Sciatic nerve (tissue), 2 donors: Measurements from ENCODE around the gene CEP72. TPM values are rescaled to one million over a fixed set of nuclear protein-coding genes. Genes with fewer than 3 reads are reported as not detected.
"Not testable (repeated sequence)": the region's sequence is repeated elsewhere in the genome, so short reads cannot be mapped to it uniquely, and the experiment has no call there.

ENCODE experiments used
- ATAC-seq: fragments of 200-7000 bp; cut with Tn5 transposase; one replicate; pipeline ENCODE4 v1.9.1; 2020; ENCODE audit warnings: mild to moderate bottlenecking, moderate library complexity
- DNase-seq: peaks from one replicate; pipeline ENCODE4 v3.0.0-alpha.2; 2020; ENCODE audit warnings: low spot score
- intact Hi-C: fragments of 100-400 bp; cut with DNase I; formaldehyde crosslinking; loops from one replicate; pipeline ENCODE4 v1.14.2; 2022
- total RNA-seq: library from RNA; stranded (reverse); fragmentation: NEBNext Ultra II Directional; extraction: Animal tissue kit (Norgen Biotek cat#: 25700); gene quantifications from one replicate; pipeline ENCODE4 v1.2.1, GENCODE V29; 2021
- donor health status: DM: no; HTN: no; CAD: no.
- donor health status: DM: no; HTN: no; CAD: no.

CEP72 gene
- total RNA-seq, 1 donor from 2014 or later, result 7.5 TPM

- no peak for ATAC-seq
- no peak for DNase-seq
- intact Hi-C loops, result no loop called here
Measured at GRCh38 chr5:579746-580366, 32.3 kb upstream of the CEP72 start.

- intact Hi-C loops, result no loop called here
- DNase-seq (no peak), ATAC-seq (no peak)
Measured at GRCh38 chr5:580436-580835, 31.7 kb upstream of the CEP72 start.

GRCh38 chr5:581266-581665 is 30.9 kb upstream of the CEP72 start:
- intact Hi-C loops, result no loop called here
- DNase-seq (no peak), ATAC-seq (no peak)

- ATAC-seq (no peak), DNase-seq (no peak)
- intact Hi-C loops, result no loop called here
Measured at GRCh38 chr5:581941-582340, 30.2 kb upstream of the CEP72 start.

GRCh38 chr5:582445-582844 is 29.7 kb upstream of the CEP72 start:
- not testable (repeated sequence) for ATAC-seq, DNase-seq

GRCh38 chr5:582936-583635 is 29.1 kb upstream of the CEP72 start:
- intact Hi-C loops, result no loop called here
- DNase-seq, result no peak
- ATAC-seq, result no peak

More at GRCh38 chr5:582445-582844, 29.7 kb upstream of the CEP72 start:
- intact Hi-C loops, result not testable (repeated sequence)

- ATAC-seq, result no peak
- DNase-seq, result no peak
- intact Hi-C loops, result no loop called here
Measured at GRCh38 chr5:583645-584044, 28.5 kb upstream of the CEP72 start.

- DNase-seq (no peak), ATAC-seq (no peak)
- intact Hi-C loops, result no loop called here
Measured at GRCh38 chr5:584216-584615, 27.9 kb upstream of the CEP72 start.

- ATAC-seq (no peak), DNase-seq (no peak)
- intact Hi-C loops, result no loop called here
Measured at GRCh38 chr5:584846-585245, 27.3 kb upstream of the CEP72 start.

GRCh38 chr5:585556-585955 is 26.6 kb upstream of the CEP72 start:
- no peak for ATAC-seq
- no peak for DNase-seq
- intact Hi-C loops, result no loop called here

- DNase-seq, result no peak
- intact Hi-C loops, result no loop called here
- no peak for ATAC-seq
Measured at GRCh38 chr5:585962-586628, 26.0 kb upstream of the CEP72 start.

GRCh38 chr5:586751-587285 is 25.3 kb upstream of the CEP72 start:
- ATAC-seq (no peak), DNase-seq (no peak)
- intact Hi-C loops, result no loop called here

GRCh38 chr5:587403-587802 is 24.7 kb upstream of the CEP72 start:
- ATAC-seq (no peak), DNase-seq (no peak)
- intact Hi-C loops, result no loop called here

- DNase-seq (no peak), ATAC-seq (no peak)
- intact Hi-C loops, result no loop called here
Measured at GRCh38 chr5:588406-588995, 23.6 kb upstream of the CEP72 start.

GRCh38 chr5:589173-589572 is 23.0 kb upstream of the CEP72 start:
- intact Hi-C loops, result no loop called here
- DNase-seq (no peak), ATAC-seq (no peak)

- DNase-seq (no peak), ATAC-seq (no peak)
- intact Hi-C loops, result no loop called here
Measured at GRCh38 chr5:589588-589987, 22.6 kb upstream of the CEP72 start.

GRCh38 chr5:590346-590745 is 21.8 kb upstream of the CEP72 start:
- intact Hi-C loops, result no loop called here
- DNase-seq, result no peak
- ATAC-seq, result no peak

- ATAC-seq, result no peak
- no peak for DNase-seq
- intact Hi-C loops, result no loop called here
Measured at GRCh38 chr5:591746-592145, 20.4 kb upstream of the CEP72 start.

GRCh38 chr5:592158-592557 is 20.0 kb upstream of the CEP72 start:
- intact Hi-C loops, result no loop called here
- no peak for DNase-seq
- no peak for ATAC-seq

GRCh38 chr5:593511-593910 is 18.6 kb upstream of the CEP72 start:
- DNase-seq (no peak), ATAC-seq (no peak)
- intact Hi-C loops, result no loop called here
